Natural killer cell (primary cell): Measurements from ENCODE around the gene IL3RA. TPM values are rescaled to one million over a fixed set of nuclear protein-coding genes. Genes with fewer than 3 reads are reported as not detected.

ENCODE experiments used
- ATAC-seq, 3 donors: fragments of 150-1000 bp in 2 of 3; fragments of 200-7000 bp in 1 of 3; cut with Tn5 transposase; 1 replicate in 1 of 3; 2 replicates in 2 of 3; pipeline ENCODE4 v1.10.0; 2021; ENCODE audit warnings: mild to moderate bottlenecking in 2 of 3, moderate library complexity in 2 of 3
- DNase-seq, 2 donors: peaks; one replicate each; pipeline versions ENCODE4 v3.0.0 to v3.0.0-alpha.2; 2013 to 2021; ENCODE audit warnings: mixed read lengths in 1 of 2
- H3K27ac ChIP-seq: one replicate; pipeline ENCODE4 v1.5.1; 2013; ENCODE audit warnings: mild to moderate bottlenecking, low read length
- H3K27me3 ChIP-seq: one replicate; pipeline ENCODE4 v1.6.1; 2013; ENCODE audit warnings: low read length; ENCODE audit not compliant: control insufficient read depth, insufficient read depth
- H3K36me3 ChIP-seq: one replicate; pipeline ENCODE4 v1.6.1; 2013; ENCODE audit warnings: low read length; ENCODE audit not compliant: control insufficient read depth, insufficient read depth
- H3K4me1 ChIP-seq: one replicate; pipeline ENCODE4 v1.6.1; 2013; ENCODE audit warnings: low read length; ENCODE audit not compliant: control insufficient read depth, insufficient read depth
- H3K4me3 ChIP-seq: one replicate; pipeline ENCODE4 v1.5.1; 2013; ENCODE audit warnings: low read length
- H3K9me3 ChIP-seq: one replicate; pipeline ENCODE4 v1.6.1; 2013; ENCODE audit warnings: low read length; ENCODE audit not compliant: control insufficient read depth, insufficient read depth
- H3K27ac Mint-ChIP-seq, 2 donors: one replicate each; pipeline ENCODE4 v1.8.0; 2022; ENCODE audit warnings: mild to moderate bottlenecking in 2 of 2, mixed read lengths in 2 of 2, moderate library complexity in 1 of 2
- H3K27me3 Mint-ChIP-seq, 2 donors: one replicate each; pipeline ENCODE4 v1.8.0; 2022; ENCODE audit warnings: low read depth in 2 of 2, mixed read lengths in 2 of 2
- H3K36me3 Mint-ChIP-seq: one replicate; pipeline ENCODE4 v1.8.0; 2022; ENCODE audit warnings: mixed read lengths
- H3K4me1 Mint-ChIP-seq, 2 donors: one replicate each; pipeline ENCODE4 v1.8.0; 2022; ENCODE audit warnings: mixed read lengths in 2 of 2
- H3K4me3 Mint-ChIP-seq: one replicate; pipeline ENCODE4 v1.8.0; 2022; ENCODE audit warnings: mild to moderate bottlenecking, moderate library complexity, mixed read lengths
- H3K9me3 Mint-ChIP-seq, 2 donors: one replicate each; pipeline ENCODE4 v1.8.0; 2022; ENCODE audit warnings: mixed read lengths in 2 of 2
- WGBS: methylation state at CpG from one replicate; pipeline ENCODE4 v1.1.7; 2013; ENCODE audit warnings: missing lambda C conversion rate; ENCODE audit not compliant: insufficient coverage; 5-methylcytosine and 5-hydroxymethylcytosine counted together
- intact Hi-C: fragments of 100-400 bp; cut with micrococcal nuclease; formaldehyde crosslinking; loops from one replicate; pipeline ENCODE4 v1.14.2; 2022
- total RNA-seq, 4 donors: library from RNA; stranded (reverse); fragments of 120-200 nt in 1 of 4; gene quantifications; one replicate each; pipeline versions ENCODE4 v1.2.3 to v1.2.4, GENCODE V29; 2013 to 2022
- TF ChIP-seq, protein P1 (sequence below): fragments of 200-600 bp; IDR thresholded peaks from one replicate; pipeline ENCODE4 v1.8.0; 2022; ENCODE audit warnings: antibody characterized with exemption

Gene IL3RA
- total RNA-seq, 3 donors from 2014 or later (not counting 1 experiment from before 2014, with no cell fraction given): 3.3 to 97.9 (median 4.4) TPM

DNA sequence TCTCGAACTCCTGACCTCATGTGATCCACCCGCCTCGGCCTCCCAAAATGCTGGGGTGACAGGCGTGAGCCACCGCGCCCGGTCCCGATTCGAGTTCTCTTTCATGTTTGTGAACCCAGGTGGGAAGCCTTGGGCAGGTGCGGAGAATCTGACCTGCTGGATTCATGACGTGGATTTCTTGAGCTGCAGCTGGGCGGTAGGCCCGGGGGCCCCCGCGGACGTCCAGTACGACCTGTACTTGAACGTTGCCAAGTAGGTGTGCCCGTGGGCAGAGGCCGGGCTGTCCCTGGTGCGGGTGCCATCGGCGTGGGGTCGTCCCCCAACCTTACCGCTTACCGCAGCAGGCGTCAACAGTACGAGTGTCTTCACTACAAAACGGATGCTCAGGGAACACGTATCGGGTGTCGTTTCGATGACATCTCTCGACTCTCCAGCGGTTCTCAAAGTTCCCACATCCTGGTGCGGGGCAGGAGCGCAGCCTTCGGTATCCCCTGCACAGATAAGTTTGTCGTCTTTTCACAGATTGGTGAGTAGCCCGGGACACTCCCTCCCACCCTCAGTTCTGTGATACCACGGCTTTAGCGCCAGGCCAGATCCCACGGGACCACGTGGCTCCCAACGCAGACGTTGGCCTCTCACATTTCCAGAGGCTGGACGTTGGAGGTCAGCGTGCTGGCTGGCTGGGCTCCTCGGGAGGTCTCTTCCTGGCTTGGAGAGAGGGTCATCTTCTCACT, 15.6 kb downstream of the IL3RA start:
- Mint-ChIP-seq H3K4me1 (peaks cover 0 to 7% of the 10 kb centered on the region in 2 donors), H3K4me3 (no peak overlapping the region), H3K27me3 (no peaks in the 10 kb centered on the region), H3K9me3 (no peaks in the 10 kb centered on the region), H3K36me3 (no peaks in the 10 kb centered on the region), H3K27ac (no peak overlapping the region)
- no peaks in the 10 kb centered on the region for H3K36me3 ChIP-seq
- H3K9me3 ChIP-seq: no peaks in the 10 kb centered on the region
- DNase-seq (no peak), ATAC-seq (peak in 1 of 3 donors; percentile 11)
- intact Hi-C loops: no loop called here
- H3K4me1 ChIP-seq: peaks cover 3% of the 10 kb centered on the region
- TF ChIP-seq, protein P1, sequence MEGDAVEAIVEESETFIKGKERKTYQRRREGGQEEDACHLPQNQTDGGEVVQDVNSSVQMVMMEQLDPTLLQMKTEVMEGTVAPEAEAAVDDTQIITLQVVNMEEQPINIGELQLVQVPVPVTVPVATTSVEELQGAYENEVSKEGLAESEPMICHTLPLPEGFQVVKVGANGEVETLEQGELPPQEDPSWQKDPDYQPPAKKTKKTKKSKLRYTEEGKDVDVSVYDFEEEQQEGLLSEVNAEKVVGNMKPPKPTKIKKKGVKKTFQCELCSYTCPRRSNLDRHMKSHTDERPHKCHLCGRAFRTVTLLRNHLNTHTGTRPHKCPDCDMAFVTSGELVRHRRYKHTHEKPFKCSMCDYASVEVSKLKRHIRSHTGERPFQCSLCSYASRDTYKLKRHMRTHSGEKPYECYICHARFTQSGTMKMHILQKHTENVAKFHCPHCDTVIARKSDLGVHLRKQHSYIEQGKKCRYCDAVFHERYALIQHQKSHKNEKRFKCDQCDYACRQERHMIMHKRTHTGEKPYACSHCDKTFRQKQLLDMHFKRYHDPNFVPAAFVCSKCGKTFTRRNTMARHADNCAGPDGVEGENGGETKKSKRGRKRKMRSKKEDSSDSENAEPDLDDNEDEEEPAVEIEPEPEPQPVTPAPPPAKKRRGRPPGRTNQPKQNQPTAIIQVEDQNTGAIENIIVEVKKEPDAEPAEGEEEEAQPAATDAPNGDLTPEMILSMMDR: no peak
- H3K27me3 ChIP-seq: no peaks in the 10 kb centered on the region
- no peak overlapping the region for H3K4me3 ChIP-seq
- no peak overlapping the region for H3K27ac ChIP-seq
- 96% methylated on average over 49 of the region's 49 CpGs for WGBS

DNA sequence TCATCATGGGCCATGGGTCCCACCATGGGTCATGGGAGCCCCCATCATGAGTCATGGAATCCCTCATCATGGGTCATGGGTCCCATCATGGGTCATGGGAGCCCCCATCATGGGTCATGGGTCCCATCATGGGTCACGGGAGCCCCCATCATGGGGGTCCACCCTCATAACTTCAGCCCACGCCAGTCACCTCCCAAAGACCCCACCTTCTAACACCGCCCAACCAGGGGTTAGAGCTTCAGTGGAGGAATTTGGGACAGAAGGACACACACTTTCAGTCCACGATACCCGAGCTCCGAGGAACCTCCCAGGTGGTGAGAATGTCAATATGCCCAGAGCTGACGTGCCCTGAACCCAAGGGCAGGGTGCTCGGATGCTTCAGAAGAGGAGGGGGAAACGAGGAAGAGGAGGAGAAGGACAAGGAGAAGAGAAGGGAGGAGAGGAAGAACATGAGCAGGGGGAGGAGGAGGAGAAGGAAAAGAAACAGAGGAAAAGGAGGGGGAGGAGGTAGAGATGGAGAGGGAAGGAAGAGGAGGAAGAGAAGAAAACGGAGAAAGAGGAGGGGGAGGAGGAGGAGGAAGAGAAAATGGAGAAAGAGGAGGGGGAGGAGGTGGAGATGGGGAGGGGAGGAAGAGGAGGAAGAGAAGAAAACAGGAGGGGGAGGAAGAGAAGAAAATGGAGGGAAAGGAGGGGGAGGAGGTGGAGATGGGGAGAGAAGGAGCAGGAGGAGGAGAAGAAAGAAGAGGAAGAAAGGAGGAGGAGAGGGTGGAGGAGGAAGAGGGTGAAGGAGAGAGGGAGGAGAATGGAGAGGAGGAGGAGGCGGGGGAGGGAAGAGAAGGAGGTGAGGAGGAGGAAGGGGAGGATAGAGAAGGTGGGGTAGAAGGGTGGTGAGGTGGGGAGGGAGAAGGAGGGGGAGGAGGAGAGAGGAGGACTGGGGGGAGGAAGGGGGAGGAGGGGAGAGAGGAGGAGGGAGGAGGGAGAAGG, 17.7 kb downstream of the IL3RA start:
- H3K4me3 ChIP-seq: no peak overlapping the region
- H3K9me3 ChIP-seq: peaks cover 5% of the 10 kb centered on the region
- no peak for ATAC-seq
- peaks cover 3% of the 10 kb centered on the region for H3K36me3 ChIP-seq
- H3K27me3 ChIP-seq: no peaks in the 10 kb centered on the region
- intact Hi-C loops: no loop called here
- H3K27ac ChIP-seq: no peak overlapping the region
- WGBS: 94% methylated on average over 11 of the region's 11 CpGs
- H3K27me3 Mint-ChIP-seq: no peaks in the 10 kb centered on the region
- H3K4me1 ChIP-seq: peaks cover 3% of the 10 kb centered on the region
- peak overlapping the region in 1 of 2 donors; percentile 3 for H3K27ac Mint-ChIP-seq
- H3K36me3 Mint-ChIP-seq: no peaks in the 10 kb centered on the region
- H3K4me1 Mint-ChIP-seq: peaks cover 0 to 7% of the 10 kb centered on the region in 2 donors
- H3K9me3 Mint-ChIP-seq: peaks cover 0 to 2% of the 10 kb centered on the region in 2 donors
- TF ChIP-seq, protein P1: no peak
- no peak overlapping the region for H3K4me3 Mint-ChIP-seq
- no peak for DNase-seq

DNA sequence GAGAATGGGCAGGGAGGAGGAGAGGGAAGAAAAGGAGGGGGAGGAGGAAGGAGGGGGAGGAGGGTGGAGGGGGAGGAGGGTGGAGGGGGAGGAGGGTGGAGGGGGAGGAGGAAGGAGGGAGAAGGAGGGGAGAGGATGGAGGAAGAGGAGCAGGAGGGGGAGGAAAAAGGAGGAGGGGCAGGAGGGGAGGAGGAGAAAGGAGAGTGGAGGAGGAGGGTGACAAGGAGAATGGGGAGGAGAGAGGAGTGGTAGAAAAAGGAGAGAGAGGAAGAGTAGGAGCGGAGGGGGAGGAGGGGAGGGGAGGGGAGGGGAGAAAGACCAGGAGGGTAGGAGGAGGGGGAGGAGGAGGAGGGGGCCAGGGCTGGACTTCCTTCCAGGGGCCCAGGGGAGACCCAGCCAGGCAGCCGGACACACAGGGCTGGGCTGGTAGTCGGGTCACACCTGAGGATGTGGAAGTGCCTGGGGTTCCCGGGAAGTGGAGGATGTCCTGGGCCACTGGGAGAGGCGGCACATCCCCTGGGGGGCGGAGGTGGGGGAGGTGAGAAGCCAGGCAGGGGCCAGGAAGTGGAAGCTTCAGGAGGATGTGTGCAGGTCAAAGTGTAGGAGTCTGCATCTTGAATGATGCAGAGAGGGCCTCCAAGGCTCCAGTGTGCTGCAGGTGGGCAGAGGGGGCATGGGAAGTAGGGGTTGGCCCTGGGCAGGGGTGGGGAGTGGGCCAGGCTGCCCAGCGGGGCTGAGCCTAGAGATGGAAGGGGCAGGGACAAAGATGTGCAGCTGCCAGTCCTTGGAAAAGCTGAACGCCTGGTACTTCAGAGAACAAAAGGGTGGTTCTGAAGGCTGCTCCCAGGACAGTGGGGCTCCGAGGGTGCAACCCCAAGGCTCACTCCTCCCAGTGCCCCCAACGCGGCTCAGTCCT, 18.8 kb downstream of the IL3RA start:
- peaks cover 0 to 7% of the 10 kb centered on the region in 2 donors for H3K9me3 Mint-ChIP-seq
- H3K36me3 Mint-ChIP-seq: no peaks in the 10 kb centered on the region
- ATAC-seq (peak in 1 of 3 donors; percentile 38), DNase-seq (no peak)
- H3K27me3 Mint-ChIP-seq: no peaks in the 10 kb centered on the region
- H3K27ac ChIP-seq: no peak overlapping the region
- intact Hi-C loops: no loop called here
- 52% methylated on average over 11 of the region's 11 CpGs for WGBS
- H3K4me3 Mint-ChIP-seq: no peak overlapping the region
- H3K27ac Mint-ChIP-seq: peak overlapping the region in 1 of 2 donors; percentile 61
- H3K4me1 Mint-ChIP-seq: peaks cover 0 to 7% of the 10 kb centered on the region in 2 donors
- H3K4me3 ChIP-seq: no peak overlapping the region
- H3K4me1 ChIP-seq: peaks cover 3% of the 10 kb centered on the region
- peaks cover 5% of the 10 kb centered on the region for H3K9me3 ChIP-seq
- H3K27me3 ChIP-seq: no peaks in the 10 kb centered on the region
- TF ChIP-seq, protein P1: no peak
- H3K36me3 ChIP-seq: peaks cover 3% of the 10 kb centered on the region
